Small intestine (tissue), 7 donors: Measurements from ENCODE around the gene RFX2. TPM values are rescaled to one million over a fixed set of nuclear protein-coding genes. Genes with fewer than 3 reads are reported as not detected.
A peak's percentile ranks its signal among the peaks of the same experiment; 100 is the strongest.
"Not testable (repeated sequence)": the region's sequence is repeated elsewhere in the genome, so short reads cannot be mapped to it uniquely, and the experiment has no call there.

Experiments
- DNase-seq, 2 donors: peaks; one replicate each; pipeline versions ENCODE4 v3.0.0 to v3.0.0-alpha.2; 2013
- FAIRE-seq: peaks from 2 replicates; lab custom pipeline; 2012; peaks lifted over from hg19 to GRCh38; lab: Jason Lieb, UNC
- H3K27ac ChIP-seq, 3 donors: one replicate each; pipeline ENCODE4 v1.5.1; 2013; ENCODE audit warnings: low read length in 2 of 3, mild to moderate bottlenecking in 2 of 3, control low read depth in 1 of 3, inconsistent platforms in 1 of 3, low read depth in 1 of 3, moderate library complexity in 1 of 3
- H3K27me3 ChIP-seq, 3 donors: one replicate each; pipeline ENCODE4 v1.6.1; 2013; ENCODE audit warnings: low read length in 3 of 3, inconsistent platforms in 1 of 3; ENCODE audit not compliant: control insufficient read depth in 3 of 3, insufficient read depth in 3 of 3
- H3K36me3 ChIP-seq, 3 donors: one replicate each; pipeline ENCODE4 v1.6.1; 2013; ENCODE audit warnings: low read length in 3 of 3, inconsistent platforms in 1 of 3, low read depth in 1 of 3, mild to moderate bottlenecking in 1 of 3, moderate library complexity in 1 of 3; ENCODE audit not compliant: control insufficient read depth in 3 of 3, insufficient read depth in 2 of 3
- H3K4me1 ChIP-seq, 3 donors: one replicate each; pipeline ENCODE4 v1.6.1; 2013; ENCODE audit warnings: low read length in 2 of 3, inconsistent platforms in 1 of 3, low read depth in 1 of 3, mild to moderate bottlenecking in 1 of 3, moderate library complexity in 1 of 3; ENCODE audit not compliant: control insufficient read depth in 3 of 3, insufficient read depth in 2 of 3
- H3K4me3 ChIP-seq, 3 donors: one replicate each; pipeline ENCODE4 v1.5.1; 2013; ENCODE audit warnings: low read length in 3 of 3, control low read depth in 1 of 3, inconsistent platforms in 1 of 3, low read depth in 1 of 3, mild to moderate bottlenecking in 1 of 3, moderate library complexity in 1 of 3
- H3K9me3 ChIP-seq, 2 donors: one replicate each; pipeline ENCODE4 v1.6.1; 2013; ENCODE audit warnings: low read depth in 1 of 2, low read length in 1 of 2; ENCODE audit not compliant: control insufficient read depth in 2 of 2, insufficient read depth in 1 of 2
- WGBS, 3 donors: extraction: QIAGEN DNeasy Blood & Tissue Kit; methylation state at CpG; one replicate each; pipeline ENCODE4 v1.1.7; 2013; 5-methylcytosine and 5-hydroxymethylcytosine counted together
- polyA plus RNA-seq, 4 donors: library from polyadenylated mRNA; stranded (reverse) in 3 of 4; unstranded in 1 of 4; fragments of 200-250 nt in 3 of 4; fragments of 120-200 nt in 1 of 4; gene quantifications; one replicate each; pipeline versions ENCODE4 v1.2.1 to v1.2.3, GENCODE V29; 2013
- donor health status: healthy with polysubstance abuse.
- donor health status: control.
- donor health status: control.
- donor health status: Bipolar disorder and iron deficiency.
- donor health status: healthy.

RFX2 gene
- polyA plus RNA-seq, 4 donors, result 1.1 to 9.1 (median 2.3) TPM

GRCh38 chr19:6113616-6114188 is 3.4 kb upstream of the RFX2 start:
- DNase-seq (no peak), FAIRE-seq (no peak)
- H3K4me3 ChIP-seq, result no peak overlapping the region
- H3K36me3 ChIP-seq, result no peaks in the 10 kb centered on the region
- WGBS, 3 donors, result 79 to 81% (median 79%) methylated on average over 15 of the region's 15 CpGs
- no peaks in the 10 kb centered on the region for H3K27me3 ChIP-seq
- H3K4me1 ChIP-seq, result peaks cover 0 to 10% (median 10%) of the 10 kb centered on the region in 3 donors
- no peak overlapping the region for H3K27ac ChIP-seq
- peaks cover 0 to 7% of the 10 kb centered on the region in 2 donors for H3K9me3 ChIP-seq

- no peaks in the 10 kb centered on the region for H3K27me3 ChIP-seq
- peak overlapping the region in 1 of 3 donors; percentile 73 for H3K27ac ChIP-seq
- 0 to 1% (median 0%) methylated on average over 16 to 38 of the region's 38 CpGs for WGBS, 3 donors
These were observed 353 bp downstream of the RFX2 start for GRCh38 chr19:6109947-6110346.

GRCh38 chr19:6108721-6109633 is 1.3 kb downstream of the RFX2 start:
- peaks cover 0 to 11% (median 10%) of the 10 kb centered on the region in 3 donors for H3K4me1 ChIP-seq
- H3K9me3 ChIP-seq, result peaks cover 0 to 4% of the 10 kb centered on the region in 2 donors
- H3K27me3 ChIP-seq, result no peaks in the 10 kb centered on the region
- 0 to 1% (median 1%) methylated on average over 47 of the region's 47 CpGs for WGBS, 3 donors
- H3K4me3 ChIP-seq, result peak overlapping the region; percentile 25 to 73 (median 72)
- FAIRE-seq (no peak), DNase-seq (peak in 1 of 2 donors; percentile 76)
- H3K36me3 ChIP-seq, result peaks cover 0 to 4% (median 0%) of the 10 kb centered on the region in 3 donors
- peak overlapping the region in 2 of 3 donors; percentile 73 to 75 for H3K27ac ChIP-seq

More at GRCh38 chr19:6109947-6110346, 353 bp downstream of the RFX2 start:
- no peak for FAIRE-seq
- H3K36me3 ChIP-seq, result peaks cover 0 to 4% (median 0%) of the 10 kb centered on the region in 3 donors
- peaks cover 0 to 11% (median 10%) of the 10 kb centered on the region in 3 donors for H3K4me1 ChIP-seq
- DNase-seq, result no peak
- peaks cover 0 to 4% of the 10 kb centered on the region in 2 donors for H3K9me3 ChIP-seq
- H3K4me3 ChIP-seq, result peak overlapping the region; percentile 64 to 73 (median 72)

- not testable (repeated sequence) for H3K36me3 ChIP-seq, H3K27me3 ChIP-seq, H3K9me3 ChIP-seq, H3K4me3 ChIP-seq, DNase-seq, H3K27ac ChIP-seq
- WGBS, 3 donors, result 74 to 91% (median 89%) methylated on average over 15 of the region's 15 CpGs
- peak; percentile 88 for FAIRE-seq
- peaks cover 0 to 11% (median 10%) of the 10 kb centered on the region in 3 donors for H3K4me1 ChIP-seq
These were observed 3.5 kb downstream of the RFX2 start for GRCh38 chr19:6106643-6107294.

- FAIRE-seq (no peak), DNase-seq (no peak)
- H3K4me1 ChIP-seq, result peaks cover 0 to 11% (median 10%) of the 10 kb centered on the region in 3 donors
- WGBS, 3 donors, result 91 to 94% (median 91%) methylated on average over 11 of the region's 11 CpGs
- no peak overlapping the region for H3K27ac ChIP-seq
- peaks cover 0 to 4% (median 0%) of the 10 kb centered on the region in 3 donors for H3K36me3 ChIP-seq
- no peaks in the 10 kb centered on the region for H3K9me3 ChIP-seq
- H3K27me3 ChIP-seq, result no peaks in the 10 kb centered on the region
- H3K4me3 ChIP-seq, result no peak overlapping the region
These were observed 4.9 kb downstream of the RFX2 start for GRCh38 chr19:6105444-6105843.

- DNase-seq (no peak), FAIRE-seq (no peak)
- H3K27me3 ChIP-seq, result no peaks in the 10 kb centered on the region
- WGBS, 3 donors, result 30 to 60% (median 43%) methylated on average over 4 of the region's 4 CpGs
- peaks cover 0 to 10% (median 3%) of the 10 kb centered on the region in 3 donors for H3K4me1 ChIP-seq
- no peak overlapping the region for H3K27ac ChIP-seq
- H3K9me3 ChIP-seq, result no peaks in the 10 kb centered on the region
- no peak overlapping the region for H3K4me3 ChIP-seq
- H3K36me3 ChIP-seq, result peaks cover 0 to 4% (median 0%) of the 10 kb centered on the region in 3 donors
These were observed 6.4 kb downstream of the RFX2 start for GRCh38 chr19:6103894-6104293.

- no peak for FAIRE-seq
- H3K27me3 ChIP-seq, result no peaks in the 10 kb centered on the region
- H3K4me3 ChIP-seq, result no peak overlapping the region
- DNase-seq, result no peak
- 17 to 46% (median 25%) methylated on average over 3 of the region's 3 CpGs for WGBS, 3 donors
- no peak overlapping the region for H3K27ac ChIP-seq
- no peaks in the 10 kb centered on the region for H3K9me3 ChIP-seq
- peaks cover 0 to 4% (median 0%) of the 10 kb centered on the region in 3 donors for H3K36me3 ChIP-seq
- H3K4me1 ChIP-seq, result peaks cover 0 to 16% (median 0%) of the 10 kb centered on the region in 3 donors
These were observed 7.1 kb downstream of the RFX2 start for GRCh38 chr19:6103217-6103644.

GRCh38 chr19:6101991-6102390 is 8.3 kb downstream of the RFX2 start:
- H3K4me3 ChIP-seq, result no peak overlapping the region
- H3K4me1 ChIP-seq, result peaks cover 0 to 18% (median 0%) of the 10 kb centered on the region in 3 donors
- no peaks in the 10 kb centered on the region for H3K27me3 ChIP-seq
- H3K27ac ChIP-seq, result no peak overlapping the region
- DNase-seq (no peak), FAIRE-seq (no peak)
- H3K36me3 ChIP-seq, result peaks cover 0 to 4% (median 0%) of the 10 kb centered on the region in 3 donors
- WGBS, 3 donors, result 86 to 97% (median 94%) methylated on average over 3 of the region's 3 CpGs
- H3K9me3 ChIP-seq, result no peaks in the 10 kb centered on the region
